ENCODE measurements around the gene SRRM3. TPM values are rescaled to one million over a fixed set of nuclear protein-coding genes. Genes with fewer than 3 reads are reported as not detected.

Gene SRRM3
- polyA plus RNA-seq, 1 donor from 2014 or later, result 34.9 TPM

DNA sequence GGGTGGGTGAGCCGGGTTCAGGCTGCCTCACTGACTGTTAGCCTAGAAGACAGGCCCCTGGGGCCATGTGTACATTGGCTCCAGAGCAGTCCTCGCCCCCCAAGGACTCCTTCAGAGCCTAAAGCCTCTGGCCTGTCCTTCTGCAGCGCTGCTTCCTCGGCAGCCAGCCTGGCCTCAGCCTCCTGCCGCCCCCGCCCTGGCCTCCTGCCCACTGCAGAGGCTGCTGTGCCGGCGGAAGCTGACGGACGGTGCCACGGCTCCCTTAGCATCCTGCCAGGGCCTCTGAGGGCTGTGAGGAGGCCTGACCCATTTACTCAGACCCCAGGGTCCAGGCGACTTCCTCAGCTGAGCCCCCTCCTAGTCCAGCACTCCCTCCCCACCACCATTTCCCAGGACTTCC, 4.9 kb downstream of the SRRM3 start:
- H3K27me3 ChIP-seq (ENCODE audit: insufficient read depth, low read depth, low read length), result no peaks in the 10 kb centered on the region
- H3K4me2 ChIP-seq (ENCODE audit: low read length), result no peak overlapping the region
- no peaks in the 10 kb centered on the region for H4K20me1 ChIP-seq (ENCODE audit: insufficient read depth)
- no peaks in the 10 kb centered on the region for H3F3A ChIP-seq (ENCODE audit: insufficient read depth, low read length, poor library complexity, severe bottlenecking)
- no peaks in the 10 kb centered on the region for H3K36me3 ChIP-seq (ENCODE audit: insufficient read depth, low read length)
- no peak overlapping the region for H2AFZ ChIP-seq (ENCODE audit: low read depth, low read length)
- H3K79me2 ChIP-seq (replicated peaks; ENCODE audit: insufficient read depth, low read length), result peaks cover 16% of the 10 kb centered on the region
- H3K9me2 ChIP-seq (ENCODE audit: insufficient read depth, low read length), result no peaks in the 10 kb centered on the region
- H3K9me3 ChIP-seq (ENCODE audit: low read length), result no peaks in the 10 kb centered on the region
- H3K4me3 ChIP-seq (ENCODE audit: low read length), result no peak overlapping the region
- no peak overlapping the region for H3K27ac ChIP-seq (ENCODE audit: low read length)
- TF ChIP-seq SMC3 (conservative IDR thresholded peaks at IDR 0.05; ENCODE audit: poor library complexity) (no peak), RAD21 (conservative IDR thresholded peaks at IDR 0.05) (no peak), POLR2AphosphoS5 (IDR thresholded peaks at IDR 0.05) (no peak), EZH2 (IDR thresholded peaks at IDR 0.05; ENCODE audit: borderline replicate concordance, insufficient read depth, low read length, poor library complexity, severe bottlenecking) (no peak), MXI1 (conservative IDR thresholded peaks at IDR 0.05; ENCODE audit: poor library complexity, severe bottlenecking) (no peak), TAF1 (IDR thresholded peaks at IDR 0.05; ENCODE audit: low read depth) (no peak), CTCF (IDR thresholded peaks at IDR 0.05; ENCODE audit: poor library complexity, severe bottlenecking) (no peak), EP300 (conservative IDR thresholded peaks at IDR 0.05; ENCODE audit: poor library complexity, severe bottlenecking) (no peak)
- TF ChIP-seq, protein P1, sequence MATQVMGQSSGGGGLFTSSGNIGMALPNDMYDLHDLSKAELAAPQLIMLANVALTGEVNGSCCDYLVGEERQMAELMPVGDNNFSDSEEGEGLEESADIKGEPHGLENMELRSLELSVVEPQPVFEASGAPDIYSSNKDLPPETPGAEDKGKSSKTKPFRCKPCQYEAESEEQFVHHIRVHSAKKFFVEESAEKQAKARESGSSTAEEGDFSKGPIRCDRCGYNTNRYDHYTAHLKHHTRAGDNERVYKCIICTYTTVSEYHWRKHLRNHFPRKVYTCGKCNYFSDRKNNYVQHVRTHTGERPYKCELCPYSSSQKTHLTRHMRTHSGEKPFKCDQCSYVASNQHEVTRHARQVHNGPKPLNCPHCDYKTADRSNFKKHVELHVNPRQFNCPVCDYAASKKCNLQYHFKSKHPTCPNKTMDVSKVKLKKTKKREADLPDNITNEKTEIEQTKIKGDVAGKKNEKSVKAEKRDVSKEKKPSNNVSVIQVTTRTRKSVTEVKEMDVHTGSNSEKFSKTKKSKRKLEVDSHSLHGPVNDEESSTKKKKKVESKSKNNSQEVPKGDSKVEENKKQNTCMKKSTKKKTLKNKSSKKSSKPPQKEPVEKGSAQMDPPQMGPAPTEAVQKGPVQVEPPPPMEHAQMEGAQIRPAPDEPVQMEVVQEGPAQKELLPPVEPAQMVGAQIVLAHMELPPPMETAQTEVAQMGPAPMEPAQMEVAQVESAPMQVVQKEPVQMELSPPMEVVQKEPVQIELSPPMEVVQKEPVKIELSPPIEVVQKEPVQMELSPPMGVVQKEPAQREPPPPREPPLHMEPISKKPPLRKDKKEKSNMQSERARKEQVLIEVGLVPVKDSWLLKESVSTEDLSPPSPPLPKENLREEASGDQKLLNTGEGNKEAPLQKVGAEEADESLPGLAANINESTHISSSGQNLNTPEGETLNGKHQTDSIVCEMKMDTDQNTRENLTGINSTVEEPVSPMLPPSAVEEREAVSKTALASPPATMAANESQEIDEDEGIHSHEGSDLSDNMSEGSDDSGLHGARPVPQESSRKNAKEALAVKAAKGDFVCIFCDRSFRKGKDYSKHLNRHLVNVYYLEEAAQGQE (IDR thresholded peaks at IDR 0.05; ENCODE audit: borderline replicate concordance), result no peak
- no peak overlapping the region for H3K9ac ChIP-seq (ENCODE audit: low read length)

DNA sequence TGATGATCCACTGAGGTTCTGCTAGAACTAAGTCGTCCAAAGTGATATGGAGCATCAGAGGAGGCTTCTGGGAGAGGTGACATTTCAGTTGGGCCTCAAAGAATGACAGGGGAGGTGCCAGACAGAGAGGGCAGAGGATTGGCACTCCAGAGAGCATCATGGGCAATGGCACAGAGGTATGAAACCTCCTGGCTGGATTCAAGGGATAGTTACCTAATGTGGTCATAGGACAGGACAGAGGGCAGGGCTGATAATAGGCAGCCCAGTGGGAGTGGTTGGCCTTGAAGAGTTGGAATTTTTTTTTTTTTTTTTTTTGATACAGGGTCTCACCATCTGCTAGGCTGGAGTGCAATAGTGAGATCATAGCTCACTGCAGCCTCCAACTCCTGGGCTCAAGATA, 7.6 kb downstream of the SRRM3 start:
- Histone ChIP-seq H3K9me3 (ENCODE audit: low read length) (no peaks in the 10 kb centered on the region), H3K27ac (ENCODE audit: low read length) (no peak overlapping the region), H3K9ac (ENCODE audit: low read length) (no peak overlapping the region), H3K4me2 (ENCODE audit: low read length) (no peak overlapping the region), H3F3A (ENCODE audit: insufficient read depth, low read length, poor library complexity, severe bottlenecking) (no peaks in the 10 kb centered on the region), H3K79me2 (replicated peaks; ENCODE audit: insufficient read depth, low read length) (no peaks in the 10 kb centered on the region), H2AFZ (ENCODE audit: low read depth, low read length) (no peak overlapping the region), H3K36me3 (ENCODE audit: insufficient read depth, low read length) (no peaks in the 10 kb centered on the region), H4K20me1 (ENCODE audit: insufficient read depth) (no peaks in the 10 kb centered on the region), H3K4me3 (ENCODE audit: low read length) (no peak overlapping the region), H3K9me2 (ENCODE audit: insufficient read depth, low read length) (no peaks in the 10 kb centered on the region), H3K27me3 (ENCODE audit: insufficient read depth, low read depth, low read length) (no peaks in the 10 kb centered on the region)
- TF ChIP-seq EZH2 (IDR thresholded peaks at IDR 0.05; ENCODE audit: borderline replicate concordance, insufficient read depth, low read length, poor library complexity, severe bottlenecking), result no peak
- no peak for TF ChIP-seq MXI1 (conservative IDR thresholded peaks at IDR 0.05; ENCODE audit: poor library complexity, severe bottlenecking)
- no peak for TF ChIP-seq EP300 (conservative IDR thresholded peaks at IDR 0.05; ENCODE audit: poor library complexity, severe bottlenecking)
- TF ChIP-seq SMC3 (conservative IDR thresholded peaks at IDR 0.05; ENCODE audit: poor library complexity), result no peak
- no peak for TF ChIP-seq POLR2AphosphoS5 (IDR thresholded peaks at IDR 0.05)
- no peak for TF ChIP-seq CTCF (IDR thresholded peaks at IDR 0.05; ENCODE audit: poor library complexity, severe bottlenecking)
- no peak for TF ChIP-seq RAD21 (conservative IDR thresholded peaks at IDR 0.05)
- TF ChIP-seq, protein P1 (IDR thresholded peaks at IDR 0.05; ENCODE audit: borderline replicate concordance), result no peak
- TF ChIP-seq TAF1 (IDR thresholded peaks at IDR 0.05; ENCODE audit: low read depth), result no peak

All from neural cell (in vitro differentiated cells).